ENCODE results near the gene ASIC3.

Gene ASIC3

DNA sequence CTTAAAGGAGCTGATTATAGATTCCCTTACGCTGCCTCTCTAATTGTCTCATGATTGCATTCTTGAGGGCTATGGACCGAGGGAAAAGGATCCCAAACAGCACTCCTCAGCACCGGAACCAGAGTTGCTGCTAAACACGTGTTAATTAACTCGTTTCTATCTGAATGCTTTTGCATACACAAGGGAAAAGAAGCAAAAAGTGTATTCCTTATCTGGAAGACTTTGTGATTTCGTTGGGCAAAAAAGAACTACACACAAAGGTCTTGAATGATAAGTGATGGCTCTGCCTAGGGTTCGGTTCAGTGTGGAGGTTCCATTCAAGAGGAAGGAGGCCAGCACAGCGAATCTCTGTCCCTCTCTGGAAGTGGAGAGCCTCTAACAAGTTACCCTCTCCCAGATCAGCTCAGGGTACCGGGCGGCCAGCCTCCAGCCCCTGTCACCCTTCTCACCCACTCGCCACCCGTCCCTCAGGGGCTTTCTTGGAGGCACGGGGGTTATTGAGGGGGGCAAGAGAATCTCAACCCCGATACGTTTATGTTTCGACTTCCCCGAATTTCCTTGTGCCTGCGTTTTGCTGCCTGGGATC is 10.5 kb downstream of the ASIC3 start:
- DNase-seq, result no peak

DNA sequence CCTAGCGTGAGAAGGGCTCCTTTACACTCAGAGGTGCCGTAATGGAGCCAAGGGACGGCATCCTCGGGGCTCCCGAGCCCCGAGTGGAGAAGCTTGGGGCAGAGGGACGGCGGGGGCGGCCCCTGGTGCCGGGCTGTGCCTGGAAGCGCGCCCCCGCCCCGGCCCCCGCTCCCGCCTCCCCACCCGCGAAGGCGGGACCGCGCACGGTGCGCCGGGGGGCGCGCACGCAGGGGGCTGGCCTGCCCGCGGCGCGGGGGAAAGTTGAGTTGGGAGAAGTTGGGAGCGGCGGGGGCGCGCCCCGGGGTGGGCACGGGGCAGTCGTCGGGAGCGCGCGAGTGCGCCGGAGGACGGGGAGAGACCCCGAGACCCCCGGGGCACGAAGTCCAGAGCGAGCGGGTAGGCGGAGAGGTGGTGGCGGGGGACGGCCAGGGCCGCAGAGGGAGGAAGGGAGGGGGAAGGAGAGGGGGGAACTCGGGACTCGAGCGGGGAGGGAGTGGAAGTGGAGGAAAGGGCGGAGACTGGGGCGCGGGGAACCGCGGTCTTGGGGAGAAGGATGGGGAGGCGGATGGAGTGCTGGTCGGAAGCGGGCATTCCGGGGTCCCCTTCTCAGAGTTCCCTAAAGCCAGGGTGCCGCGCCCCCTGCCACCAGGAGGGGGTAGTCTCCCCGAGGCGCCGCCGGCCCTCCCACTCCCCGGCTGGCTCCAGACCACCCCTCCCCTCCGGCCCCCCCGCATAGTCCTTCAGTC is 11.2 kb downstream of the ASIC3 start, which contains the start of gene SLC4A2:
Gene SLC4A2, plus strand, starts transcription at position 223 of the 746 bp plus-strand sequence. CDS start 2,399 bp downstream, outside the sequence.
- DNase-seq, result peak; percentile 76

DNA sequence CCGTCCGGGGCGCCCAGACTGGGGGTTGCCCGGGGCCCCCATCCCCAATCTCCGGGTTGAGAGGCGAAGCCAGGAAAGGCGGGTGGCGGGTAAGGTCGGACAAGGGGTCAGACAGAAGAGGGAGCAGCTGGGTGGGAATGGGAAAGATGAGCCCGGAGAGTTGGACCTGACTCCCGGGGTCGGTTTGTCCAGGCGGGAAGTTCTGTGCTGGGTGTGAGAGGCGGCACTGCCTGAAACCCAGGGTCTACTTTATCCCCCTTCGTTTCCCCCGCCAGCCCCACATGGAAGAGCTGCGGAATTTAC is 11.7 kb downstream of the ASIC3 start:
- no peak for DNase-seq

DNA sequence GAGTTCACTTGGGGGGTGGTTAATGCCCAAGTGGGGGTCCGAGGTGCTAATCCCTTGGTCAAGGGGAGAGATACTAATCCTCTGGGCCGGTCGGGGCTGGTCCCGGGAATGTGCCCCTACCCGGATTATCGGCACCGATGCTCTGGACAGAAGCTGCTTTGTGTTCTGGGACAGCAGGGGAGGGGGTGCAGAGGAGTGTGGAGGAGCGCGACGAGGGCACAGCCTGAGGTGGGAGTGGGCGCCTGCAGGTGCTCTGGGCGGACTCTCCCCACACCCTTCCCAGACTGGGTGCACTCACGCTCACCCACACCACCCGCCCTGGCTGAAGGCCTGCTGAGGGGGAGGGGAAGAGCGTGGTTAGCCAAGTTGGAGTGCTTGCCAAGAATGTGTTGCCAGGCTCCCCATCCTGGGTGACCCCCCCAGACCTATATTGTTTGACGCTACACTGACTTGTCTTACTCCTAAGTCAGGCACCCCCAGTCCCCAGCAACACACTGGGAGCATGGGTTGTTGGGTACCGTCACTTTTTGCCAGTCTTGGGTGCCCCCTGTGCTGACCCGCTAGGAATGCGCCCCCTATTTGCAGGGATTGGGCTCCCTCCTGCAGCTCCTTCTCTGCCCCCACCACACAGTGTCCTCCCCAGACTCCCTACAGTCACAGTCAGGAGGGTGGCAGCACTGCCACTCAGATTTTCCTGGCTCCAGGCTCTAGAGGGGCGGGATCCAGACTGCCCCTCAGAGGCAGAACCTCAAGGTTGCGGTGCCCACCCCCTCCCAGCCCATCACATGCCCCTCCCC is 12.3 kb downstream of the ASIC3 start:
- DNase-seq, result peak; percentile 60

DNA sequence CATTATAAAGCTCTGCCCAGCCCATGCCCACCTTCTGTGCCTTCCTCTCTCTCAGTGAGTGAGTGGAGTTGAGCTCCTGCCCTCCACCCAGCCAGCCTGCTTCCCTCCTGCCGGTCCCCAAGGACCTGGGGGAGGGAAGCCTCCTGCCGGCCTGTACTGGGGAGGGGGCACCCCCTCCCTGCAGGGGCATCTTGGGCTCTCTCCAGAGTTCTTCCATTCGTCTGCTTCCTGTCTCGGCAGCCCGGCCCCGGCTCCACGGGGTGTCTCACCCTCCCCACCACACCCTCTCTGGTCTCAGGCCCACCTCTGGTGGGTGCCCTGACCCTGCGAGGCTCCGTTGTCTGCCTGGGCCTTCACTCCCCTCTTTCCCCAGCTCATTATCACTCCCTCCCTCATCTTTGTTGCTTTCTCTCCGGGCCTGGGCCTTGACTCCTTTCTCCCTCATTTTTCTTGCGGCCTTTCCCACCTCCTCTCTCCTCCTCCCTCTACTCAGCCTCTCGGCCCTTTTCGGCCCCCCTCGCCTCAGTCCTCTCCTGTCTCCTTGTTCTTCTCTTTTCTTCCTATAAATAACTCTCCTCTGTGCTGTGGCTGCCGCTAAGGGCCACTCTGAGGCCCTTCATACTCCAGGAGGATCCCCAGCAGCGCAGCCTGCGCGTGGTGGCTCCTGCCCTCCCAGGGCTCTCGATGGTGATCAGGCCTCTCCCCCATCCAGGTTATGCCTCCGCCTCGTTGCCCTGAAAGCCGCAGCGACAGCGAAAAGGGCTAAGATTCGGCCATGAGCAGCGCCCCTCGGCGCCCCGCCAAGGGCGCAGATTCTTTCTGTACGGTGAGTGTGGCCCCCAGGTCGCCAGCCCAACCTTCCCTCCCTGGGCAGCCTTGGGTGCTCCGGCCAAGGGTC is 13.1 kb downstream of the ASIC3 start:
- no peak for DNase-seq

DNA sequence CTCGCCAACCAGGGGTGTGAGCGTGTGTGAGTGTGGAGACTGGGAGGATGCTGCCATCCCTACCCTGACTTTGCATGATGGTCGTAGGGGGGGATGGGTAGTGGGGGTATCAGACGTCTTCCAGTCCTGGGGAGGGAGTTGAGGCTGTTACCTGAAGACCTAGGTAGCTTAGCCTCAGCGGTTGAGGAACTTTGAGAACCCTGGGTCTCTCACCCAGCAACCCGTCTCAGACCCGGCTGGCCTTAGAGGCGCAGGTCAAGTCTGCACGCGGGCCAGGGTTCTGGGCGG is 13.7 kb downstream of the ASIC3 start:
- no peak for DNase-seq

DNA sequence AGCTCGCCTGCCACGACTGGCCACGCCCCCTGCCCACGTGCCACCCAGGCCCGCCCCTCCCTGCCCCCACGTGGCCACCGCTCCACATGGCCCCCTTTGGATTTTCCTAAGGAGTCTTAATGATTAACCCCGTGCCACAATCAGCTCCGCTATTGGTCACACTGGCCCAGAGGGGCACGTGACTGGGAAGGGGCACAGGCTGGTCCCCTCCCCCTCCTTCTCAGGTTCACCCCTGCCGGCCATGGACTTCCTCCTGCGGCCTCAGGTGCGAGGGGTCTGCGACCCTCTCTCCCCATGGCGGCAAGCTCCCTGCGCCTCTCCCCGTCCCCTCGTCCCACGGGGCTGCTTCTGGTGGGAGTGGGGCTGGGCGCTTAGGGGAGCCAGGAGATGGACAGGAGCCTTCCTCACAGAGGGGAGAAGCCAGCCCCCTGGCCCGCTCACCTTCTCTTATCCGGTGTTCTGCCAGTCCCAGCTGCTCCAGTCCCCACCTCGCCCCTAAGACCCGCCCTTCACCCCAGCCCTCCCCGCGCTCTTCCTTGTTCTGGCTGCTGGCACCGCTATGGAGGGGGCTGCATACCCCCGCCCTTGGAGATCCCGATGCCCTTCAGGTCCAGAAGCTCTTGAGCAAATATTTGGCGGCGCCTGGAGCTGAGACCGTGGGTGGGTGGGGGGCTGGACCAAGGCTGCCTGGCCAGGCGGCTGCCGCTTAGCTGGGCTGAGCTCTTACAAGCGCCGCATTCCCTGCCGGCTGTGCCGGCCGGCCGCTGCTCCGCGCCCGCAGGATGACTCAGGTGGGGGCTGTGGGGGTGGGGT is 14.3 kb downstream of the ASIC3 start:
- DNase-seq, result peak; percentile 66

DNA sequence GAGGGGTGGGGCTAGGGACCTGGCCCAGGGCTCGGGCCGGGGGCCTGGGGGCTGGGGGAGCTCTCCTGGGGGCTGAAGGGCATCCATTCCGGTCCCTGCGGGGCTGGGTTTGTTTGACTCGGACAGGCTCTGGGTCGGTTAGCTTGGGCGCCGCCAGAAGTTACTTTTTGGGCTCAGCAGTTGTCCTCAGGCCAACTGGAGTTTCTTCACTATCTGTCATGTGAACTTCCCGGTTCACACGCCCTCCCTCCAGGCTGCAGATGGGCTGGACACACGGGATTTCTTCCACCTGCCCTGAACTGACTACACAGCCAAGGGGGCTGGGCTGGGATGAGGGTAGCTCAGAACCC is 14.9 kb downstream of the ASIC3 start:
- DNase-seq, result peak; percentile 51

DNA sequence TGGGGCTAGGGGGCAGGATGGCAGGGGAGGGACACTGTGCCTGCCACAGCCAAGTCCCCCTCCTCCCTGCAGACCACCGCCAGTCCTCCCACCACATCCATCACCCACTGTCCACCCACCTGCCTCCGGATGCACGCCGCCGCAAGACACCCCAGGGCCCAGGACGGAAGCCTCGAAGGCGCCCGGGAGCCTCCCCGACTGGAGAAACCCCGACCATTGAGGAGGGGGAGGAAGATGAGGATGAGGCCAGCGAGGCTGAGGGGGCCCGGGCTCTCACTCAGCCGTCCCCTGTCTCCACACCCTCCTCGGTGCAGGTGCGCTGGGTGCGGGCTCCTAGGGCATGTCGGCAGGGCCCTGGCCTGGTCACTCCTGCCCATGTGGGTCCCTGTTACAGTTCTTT is 16.1 kb downstream of the ASIC3 start:
- no peak for DNase-seq

DNA sequence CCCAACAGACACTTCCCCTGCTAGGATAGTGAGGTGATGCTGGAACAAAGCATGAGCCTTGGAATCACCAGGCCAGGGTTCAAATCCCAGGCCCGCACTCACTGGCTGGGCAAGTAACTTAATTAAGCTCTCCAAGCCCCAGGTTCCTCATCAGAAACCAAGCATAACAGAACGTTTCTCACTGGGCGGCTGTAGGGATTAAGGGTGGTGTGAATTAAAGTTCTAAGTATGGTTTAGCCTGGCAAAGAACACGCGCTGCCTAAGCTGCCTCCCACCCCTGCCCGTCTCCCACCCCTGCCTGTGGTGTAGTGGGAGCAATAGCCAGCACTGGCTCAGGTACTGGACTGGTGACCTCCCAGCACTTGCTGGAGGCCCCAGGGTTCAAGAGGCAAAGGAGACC is 16.7 kb downstream of the ASIC3 start:
- DNase-seq, result no peak

DNA sequence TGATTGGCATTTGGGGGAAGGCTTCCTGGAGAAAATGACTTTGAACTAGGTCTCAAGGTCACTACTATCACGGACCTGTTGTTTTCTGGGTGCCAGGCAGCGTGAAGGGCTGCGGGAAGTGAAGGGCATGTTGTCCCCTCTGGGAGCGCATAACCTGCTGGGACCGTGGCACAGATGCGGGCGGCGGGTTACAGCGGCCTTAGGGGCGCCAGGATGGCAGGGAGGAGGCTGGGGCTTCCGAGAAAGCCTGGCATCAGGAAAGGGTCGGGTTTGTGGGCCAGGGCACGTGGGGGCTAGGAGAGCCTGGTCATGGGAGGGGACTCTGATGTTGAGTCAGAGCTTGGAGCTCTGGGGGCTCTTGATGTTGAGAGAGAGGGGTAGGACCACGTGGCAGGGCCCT is 17.2 kb downstream of the ASIC3 start:
- no peak for DNase-seq

DNA sequence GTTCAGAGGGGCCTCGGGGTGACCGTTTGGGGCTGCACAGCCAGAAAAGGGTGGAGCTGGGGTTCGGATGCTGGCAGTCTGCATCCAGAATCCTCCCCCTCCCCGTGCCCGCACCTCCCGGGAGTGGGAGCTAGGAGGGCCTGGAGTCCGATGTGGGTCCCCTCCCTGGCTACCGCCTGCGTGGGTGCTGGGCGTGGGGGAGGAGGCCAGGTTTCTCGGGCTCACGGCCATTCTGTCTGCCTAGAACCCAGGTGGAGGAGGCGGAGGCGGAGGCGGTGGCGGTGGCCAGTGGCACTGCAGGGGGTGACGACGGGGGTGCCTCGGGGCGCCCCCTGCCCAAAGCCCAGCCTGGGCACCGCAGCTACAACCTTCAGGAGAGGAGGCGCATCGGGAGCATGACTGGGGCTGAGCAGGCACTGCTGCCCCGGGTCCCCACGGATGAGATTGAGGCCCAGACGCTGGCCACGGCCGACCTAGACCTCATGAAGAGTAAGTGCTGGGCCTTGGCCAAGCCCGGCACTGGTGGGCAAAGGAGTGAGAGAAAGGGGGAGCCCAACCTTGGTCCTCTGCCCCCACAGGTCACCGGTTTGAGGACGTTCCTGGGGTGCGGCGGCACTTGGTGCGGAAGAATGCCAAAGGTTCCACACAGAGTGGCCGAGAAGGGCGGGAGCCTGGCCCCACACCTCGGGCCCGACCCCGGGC is 18.1 kb downstream of the ASIC3 start:
- DNase-seq, result no peak

DNA sequence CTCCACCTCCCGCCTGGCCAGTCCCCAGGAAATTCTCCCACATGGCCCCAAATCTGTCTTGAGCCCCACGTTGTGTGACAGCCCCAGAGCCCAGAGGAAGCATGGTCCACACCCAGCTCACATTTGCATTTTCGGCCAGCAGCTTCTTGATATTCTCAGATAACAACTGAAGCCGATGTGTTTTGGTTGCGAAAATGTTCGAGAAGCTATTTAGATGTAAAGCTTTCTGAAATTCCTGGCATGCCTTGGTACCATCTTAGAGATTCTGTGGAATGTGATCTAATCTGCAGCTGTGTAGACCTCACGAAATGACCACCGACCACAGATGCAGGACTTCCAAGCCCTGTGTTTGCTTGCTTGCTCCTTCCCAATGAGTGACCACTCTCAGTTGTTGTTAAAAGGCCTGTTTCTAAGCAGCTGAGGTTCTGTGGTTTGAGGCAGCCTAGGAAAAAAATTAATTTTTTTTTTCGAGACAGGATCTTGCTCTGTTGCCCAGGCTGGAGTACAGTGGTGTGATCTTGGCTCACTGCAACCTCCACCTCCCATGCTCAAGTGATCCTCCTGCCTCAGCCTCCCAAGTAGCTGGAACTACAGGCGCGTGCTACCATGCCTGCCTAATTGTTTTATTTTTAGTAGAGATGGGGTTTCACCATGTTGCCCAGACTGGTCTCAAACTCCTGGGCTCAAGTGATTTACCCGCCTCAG is 19.9 kb downstream of the ASIC3 start:
- DNase-seq, result peak; percentile 75

DNA sequence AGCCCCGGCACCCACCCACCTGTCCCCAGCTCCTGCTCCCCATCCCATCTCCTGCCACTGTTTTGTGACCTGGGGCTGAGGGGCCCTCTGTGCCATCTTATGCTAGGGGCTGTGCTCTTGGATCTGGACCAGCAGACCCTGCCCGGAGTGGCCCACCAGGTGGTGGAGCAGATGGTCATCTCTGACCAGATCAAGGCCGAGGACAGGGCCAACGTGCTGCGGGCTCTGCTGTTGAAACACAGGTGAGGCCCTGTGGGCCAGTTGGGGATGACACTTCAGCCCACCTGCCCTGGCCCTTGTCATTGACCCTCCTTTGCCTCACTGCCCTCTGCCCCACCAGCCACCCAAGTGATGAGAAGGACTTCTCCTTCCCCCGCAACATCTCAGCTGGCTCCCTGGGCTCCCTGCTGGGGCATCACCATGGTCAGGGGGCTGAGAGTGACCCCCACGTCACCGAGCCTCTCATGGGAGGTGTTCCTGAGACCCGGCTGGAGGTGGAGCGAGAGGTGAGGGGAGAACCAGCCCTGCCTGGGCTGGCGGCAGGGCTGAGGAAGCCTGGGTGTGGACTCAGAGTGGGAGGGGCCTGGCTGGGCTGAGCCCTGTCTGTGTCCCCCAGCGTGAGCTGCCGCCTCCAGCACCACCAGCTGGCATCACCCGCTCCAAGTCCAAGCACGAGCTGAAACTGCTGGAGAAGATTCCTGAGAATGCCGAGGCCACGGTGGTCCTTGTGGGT is 21.7 kb downstream of the ASIC3 start:
- no peak for DNase-seq

DNA sequence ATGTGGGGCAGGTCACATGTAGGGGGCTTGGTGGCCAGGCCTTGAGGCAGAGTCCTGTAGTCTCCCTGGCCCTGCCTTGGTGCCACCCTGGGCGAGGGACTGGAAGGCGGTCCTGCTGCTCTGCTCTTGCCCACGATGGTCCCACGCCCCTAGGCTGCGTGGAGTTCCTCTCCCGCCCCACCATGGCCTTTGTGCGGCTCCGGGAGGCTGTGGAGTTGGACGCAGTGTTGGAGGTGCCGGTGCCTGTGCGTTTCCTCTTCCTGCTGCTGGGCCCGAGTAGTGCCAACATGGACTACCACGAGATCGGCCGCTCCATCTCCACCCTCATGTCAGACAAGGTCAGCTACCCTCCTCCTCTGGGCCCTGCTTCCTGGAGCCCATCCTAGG is 22.2 kb downstream of the ASIC3 start:
- no peak for DNase-seq

DNA sequence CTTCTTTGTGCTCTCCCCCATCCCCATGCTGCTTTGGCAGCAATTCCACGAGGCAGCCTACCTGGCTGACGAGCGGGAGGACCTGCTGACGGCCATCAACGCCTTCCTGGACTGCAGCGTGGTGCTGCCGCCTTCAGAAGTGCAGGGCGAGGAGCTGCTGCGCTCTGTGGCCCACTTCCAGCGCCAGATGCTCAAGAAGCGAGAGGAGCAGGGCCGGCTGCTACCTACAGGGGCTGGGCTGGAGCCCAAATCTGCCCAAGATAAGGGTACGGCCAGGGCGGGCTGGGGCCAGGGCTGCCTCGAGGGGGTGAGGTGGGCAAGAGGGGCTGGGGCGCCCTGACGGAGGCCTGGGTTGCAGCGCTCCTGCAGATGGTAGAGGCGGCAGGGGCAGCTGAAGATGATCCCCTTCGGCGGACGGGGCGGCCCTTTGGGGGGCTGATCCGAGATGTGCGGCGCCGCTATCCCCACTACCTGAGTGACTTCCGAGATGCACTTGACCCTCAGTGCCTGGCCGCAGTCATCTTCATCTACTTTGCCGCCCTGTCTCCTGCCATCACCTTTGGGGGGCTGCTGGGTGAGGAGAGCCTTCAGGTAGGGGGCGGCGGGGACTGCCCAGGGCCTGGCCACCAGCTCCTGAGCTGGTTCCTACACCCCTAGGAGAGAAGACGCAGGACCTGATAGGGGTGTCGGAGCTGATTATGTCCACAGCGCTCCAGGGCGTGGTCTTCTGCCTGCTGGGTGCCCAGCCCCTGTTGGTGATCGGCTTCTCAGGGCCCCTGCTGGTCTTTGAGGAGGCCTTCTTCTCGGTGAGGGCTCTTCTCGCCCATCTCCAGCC is 22.9 kb downstream of the ASIC3 start:
- no peak for DNase-seq

DNA sequence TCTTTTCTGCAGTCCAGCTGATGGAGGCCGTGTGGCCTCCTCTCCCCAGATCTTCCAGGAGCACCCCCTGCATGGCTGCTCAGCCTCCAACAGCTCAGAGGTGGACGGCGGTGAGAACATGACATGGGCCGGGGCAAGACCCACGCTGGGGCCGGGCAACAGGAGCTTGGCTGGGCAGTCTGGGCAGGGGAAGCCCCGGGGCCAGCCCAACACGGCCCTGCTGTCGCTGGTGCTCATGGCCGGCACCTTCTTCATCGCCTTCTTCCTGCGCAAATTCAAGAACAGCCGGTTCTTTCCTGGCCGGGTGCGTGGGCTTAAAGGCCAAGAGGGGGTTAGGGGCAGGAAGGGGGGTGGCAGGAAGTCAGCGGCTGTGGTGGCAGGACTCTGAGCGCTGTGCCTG is 25.7 kb downstream of the ASIC3 start:
- no peak for DNase-seq

DNA sequence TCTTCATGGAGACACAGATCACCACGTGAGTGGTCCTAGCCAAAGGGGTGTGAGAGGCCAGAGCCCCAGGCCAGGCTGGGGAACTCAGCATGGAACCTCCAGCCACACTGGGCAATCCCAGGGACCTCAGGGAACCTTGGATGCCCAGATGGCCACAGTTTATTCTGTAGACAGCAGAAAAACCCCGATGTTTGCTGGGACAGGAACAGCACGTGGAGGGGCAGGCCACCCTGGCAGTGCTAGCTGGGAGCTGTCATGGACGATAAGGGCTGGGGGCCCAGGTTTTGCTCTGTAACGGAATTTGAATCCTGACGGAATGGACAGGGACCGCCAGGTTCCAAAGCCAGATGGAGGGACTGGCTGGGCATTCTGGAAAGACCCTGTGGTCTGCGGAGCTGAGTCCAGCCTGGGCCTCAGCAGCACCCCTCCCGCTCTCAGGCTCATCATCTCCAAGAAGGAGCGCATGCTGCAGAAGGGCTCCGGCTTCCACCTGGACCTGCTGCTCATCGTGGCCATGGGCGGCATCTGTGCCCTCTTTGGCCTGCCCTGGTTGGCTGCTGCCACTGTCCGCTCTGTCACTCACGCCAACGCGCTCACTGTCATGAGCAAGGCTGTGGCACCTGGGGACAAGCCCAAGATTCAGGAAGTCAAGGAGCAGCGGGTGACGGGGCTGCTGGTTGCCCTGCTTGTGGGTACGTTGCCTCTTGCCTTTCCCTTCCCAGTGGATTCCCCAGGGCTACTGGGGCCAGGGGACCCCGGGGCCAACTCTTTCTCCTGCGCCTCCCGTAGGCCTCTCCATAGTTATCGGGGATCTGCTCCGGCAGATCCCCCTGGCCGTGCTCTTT is 26.7 kb downstream of the ASIC3 start:
- no peak for DNase-seq

DNA sequence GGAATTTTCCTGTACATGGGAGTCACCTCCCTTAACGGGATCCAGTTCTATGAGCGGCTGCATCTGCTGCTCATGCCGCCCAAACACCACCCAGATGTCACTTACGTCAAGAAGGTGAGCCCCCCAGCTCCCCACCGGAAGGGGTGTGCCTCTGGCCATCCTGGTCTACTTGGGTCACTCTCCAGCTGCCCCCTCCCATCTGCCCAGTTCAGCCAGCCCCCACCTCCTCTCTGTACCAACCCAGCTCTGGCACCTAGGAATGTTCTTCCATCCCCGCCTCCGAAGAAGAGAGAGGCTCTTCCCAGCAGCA is 27.3 kb downstream of the ASIC3 start:
- no peak for DNase-seq

Data from EL (cell line).